ENCODE results near the gene FARS2.

DNA sequence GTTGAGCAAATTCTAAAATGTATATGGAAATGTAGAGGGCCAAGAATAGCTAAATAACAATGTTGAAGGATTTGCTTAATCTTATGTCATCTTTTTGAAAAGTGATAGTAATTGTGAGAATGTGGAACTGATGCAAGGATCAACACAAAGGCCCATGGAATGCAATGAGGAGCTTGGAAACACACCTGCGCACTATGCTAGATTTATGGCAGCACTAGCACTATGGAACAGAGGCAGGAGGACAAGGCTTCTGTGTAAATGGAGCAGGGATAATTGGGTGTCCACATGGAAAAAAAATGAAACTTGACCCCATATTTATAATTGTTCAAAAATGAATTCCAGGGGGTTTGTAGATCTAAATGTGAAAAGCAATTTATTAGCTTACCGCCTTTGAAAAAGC lies 298.3 kb downstream of the FARS2 start:
- TF ChIP-seq ZNF394 (tag by site-specific recombination; IDR thresholded peaks at IDR 0.05; ENCODE audit: borderline replicate concordance) = no peak
- TF ChIP-seq, protein P1, sequence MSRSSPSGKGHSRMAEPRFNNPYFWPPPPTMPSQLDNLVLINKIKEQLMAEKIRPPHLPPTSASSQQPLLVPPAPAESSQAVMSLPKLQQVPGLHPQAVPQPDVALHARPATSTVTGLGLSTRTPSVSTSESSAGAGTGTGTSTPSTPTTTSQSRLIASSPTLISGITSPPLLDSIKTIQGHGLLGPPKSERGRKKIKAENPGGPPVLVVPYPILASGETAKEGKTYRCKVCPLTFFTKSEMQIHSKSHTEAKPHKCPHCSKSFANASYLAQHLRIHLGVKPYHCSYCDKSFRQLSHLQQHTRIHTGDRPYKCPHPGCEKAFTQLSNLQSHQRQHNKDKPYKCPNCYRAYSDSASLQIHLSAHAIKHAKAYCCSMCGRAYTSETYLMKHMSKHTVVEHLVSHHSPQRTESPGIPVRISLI (tag by site-specific recombination; IDR thresholded peaks at IDR 0.05) = no peak
